Activated CD4-positive, alpha-beta T cell treated with anti-CD3 and anti-CD28 coated beads for 36 hours (primary cell): Measurements from ENCODE around the gene NLE1. TPM values are rescaled to one million over a fixed set of nuclear protein-coding genes. Genes with fewer than 3 reads are reported as not detected.
"Not testable (repeated sequence)": the region's sequence is repeated elsewhere in the genome, so short reads cannot be mapped to it uniquely, and the experiment has no call there.

Source experiments
- ATAC-seq: fragments of 200-7000 bp; cut with Tn5 transposase; one replicate; pipeline ENCODE4 v1.10.0; 2021; ENCODE audit warnings: mild to moderate bottlenecking, moderate library complexity
- CTCF ChIA-PET: fragments of 350-600 bp; sonication (Branson Sonifier 250); formaldehyde crosslinking; loops from one replicate; lab custom pipeline; 2021; ENCODE audit warnings: antibody characterized with exemption; lab: Charles Lee
- POLR2A ChIA-PET: fragments of 350-600 bp; sonication (Branson Sonifier 250); formaldehyde crosslinking; loops from one replicate; lab custom pipeline; 2021; ENCODE audit warnings: antibody characterized with exemption, inconsistent platforms; lab: Charles Lee
- DNase-seq: peaks from one replicate; pipeline ENCODE4 v3.0.0-alpha.2; 2020
- H3K27ac Mint-ChIP-seq: one replicate; pipeline ENCODE4 v1.8.0; 2021; ENCODE audit warnings: mixed read lengths
- H3K27me3 Mint-ChIP-seq: one replicate; pipeline ENCODE4 v1.8.0; 2021; ENCODE audit warnings: mixed read lengths
- H3K36me3 Mint-ChIP-seq: one replicate; pipeline ENCODE4 v1.8.0; 2021; ENCODE audit warnings: low read depth, mixed read lengths
- H3K4me1 Mint-ChIP-seq: one replicate; pipeline ENCODE4 v1.8.0; 2021; ENCODE audit warnings: mixed read lengths
- H3K4me3 Mint-ChIP-seq: one replicate; pipeline ENCODE4 v1.8.0; 2021; ENCODE audit warnings: mild to moderate bottlenecking, moderate library complexity, mixed read lengths
- H3K9me3 Mint-ChIP-seq: one replicate; pipeline ENCODE4 v1.8.0; 2021; ENCODE audit warnings: low read depth, mixed read lengths
- intact Hi-C, 2 experiments: fragments of 100-400 bp; cut with DNase I in 1 of 2; cut with micrococcal nuclease in 1 of 2; formaldehyde crosslinking; loops; one replicate each; pipeline versions ENCODE4 v1.14.2 to v1.15.1; 2022 to 2024; cut with DNase I, micrococcal nuclease
- total RNA-seq, 2 experiments: library from RNA; stranded (reverse); gene quantifications; one replicate each; pipeline ENCODE4 v1.2.3, GENCODE V29; 2021

Gene NLE1
- total RNA-seq, 2 experiments from 2014 or later: 38.1 to 40.6 TPM

GRCh38 chr17:35163886-35164285 lies 21.8 kb upstream of the NLE1 start:
- CTCF ChIA-PET: interaction anchor here (0.5 kb wide), 1 partner anchor 24 kb away, joined by 5 read pairs; no protein-coding TSS in a partner anchor
- no peaks in the 10 kb centered on the region for H3K9me3 Mint-ChIP-seq
- intact Hi-C loops: no loop called here
- no peak overlapping the region for H3K4me3 Mint-ChIP-seq
- POLR2A ChIA-PET: no interaction called here
- H3K27me3 Mint-ChIP-seq: no peaks in the 10 kb centered on the region
- H3K27ac Mint-ChIP-seq: no peak overlapping the region
- peaks cover 48% of the 10 kb centered on the region for H3K4me1 Mint-ChIP-seq
- no peak for ATAC-seq
- no peaks in the 10 kb centered on the region for H3K36me3 Mint-ChIP-seq
- DNase-seq: no peak

- intact Hi-C loops: no loop called here
- Mint-ChIP-seq H3K4me1 (peaks cover 48% of the 10 kb centered on the region), H3K27me3 (no peaks in the 10 kb centered on the region), H3K9me3 (no peaks in the 10 kb centered on the region), H3K36me3 (no peaks in the 10 kb centered on the region), H3K4me3 (no peak overlapping the region), H3K27ac (no peak overlapping the region)
- DNase-seq (no peak), ATAC-seq (no peak)
- CTCF ChIA-PET: interaction anchor here (0.8 to 1.2 kb wide), 2 partner anchors 16 to 375 kb away, joined by 3 to 5 read pairs; partner anchors contain the start of gene SLFN12L
- POLR2A ChIA-PET: no interaction called here
Observed at GRCh38 chr17:35162755-35163154, 20.7 kb upstream of the NLE1 start.

DNA sequence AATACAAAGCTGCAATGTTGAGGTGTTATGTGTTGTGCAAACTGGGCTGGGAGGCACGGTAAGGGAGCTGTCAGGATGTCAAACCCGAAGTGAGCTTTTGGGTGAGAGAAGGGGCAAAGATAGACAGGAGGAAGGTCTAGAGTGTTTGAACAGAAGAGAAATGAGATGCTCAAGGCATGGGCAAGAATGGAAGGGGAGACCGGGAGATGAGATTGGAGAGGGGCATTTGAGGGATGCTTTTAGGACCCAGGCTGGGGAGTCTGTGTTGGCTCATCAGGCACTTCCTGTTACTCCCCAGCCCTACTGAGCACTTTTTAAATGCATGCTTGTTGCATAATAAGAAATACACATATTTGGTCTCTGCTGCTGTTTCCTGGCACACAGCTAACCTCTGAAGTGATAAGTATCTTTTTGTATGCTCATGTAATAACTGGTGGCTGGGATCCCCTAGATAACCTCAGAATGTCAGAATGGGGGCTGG lies 19.2 kb upstream of the NLE1 start:
- no peaks in the 10 kb centered on the region for H3K36me3 Mint-ChIP-seq
- CTCF ChIA-PET: interaction anchor here (0.9 to 1.2 kb wide), 3 partner anchors 9 to 395 kb away, joined by 3 to 4 read pairs (median 3); no protein-coding TSS in a partner anchor
- H3K27me3 Mint-ChIP-seq: no peaks in the 10 kb centered on the region
- no peak for DNase-seq
- peak; percentile 47 for ATAC-seq
- no peaks in the 10 kb centered on the region for H3K9me3 Mint-ChIP-seq
- peak overlapping the region; percentile 57 for H3K27ac Mint-ChIP-seq
- intact Hi-C loops: no loop called here
- peak overlapping the region; percentile 13 for H3K4me3 Mint-ChIP-seq
- peaks cover 48% of the 10 kb centered on the region for H3K4me1 Mint-ChIP-seq
- POLR2A ChIA-PET: interaction anchor here (0.6 kb wide), 1 partner anchor 326 kb away, joined by 3 read pairs; no protein-coding TSS in a partner anchor

GRCh38 chr17:35160354-35161201 lies 18.5 kb upstream of the NLE1 start:
- peak; percentile 59 for DNase-seq
- intact Hi-C loops: no loop called here
- peak; percentile 65 for ATAC-seq
- ChIA-PET CTCF (interaction anchor here (0.6 to 1.2 kb wide), 6 partner anchors 10 to 395 kb away, joined by 3 to 4 read pairs (median 3); no protein-coding TSS in a partner anchor), POLR2A (interaction anchor here (0.6 to 0.7 kb wide), 2 partner anchors 209 to 327 kb away, joined by 3 to 4 read pairs; no protein-coding TSS in a partner anchor)
- Mint-ChIP-seq H3K36me3 (no peaks in the 10 kb centered on the region), H3K9me3 (no peaks in the 10 kb centered on the region), H3K27ac (peak overlapping the region; percentile 57), H3K27me3 (no peaks in the 10 kb centered on the region), H3K4me3 (peak overlapping the region; percentile 13), H3K4me1 (peaks cover 46% of the 10 kb centered on the region)

DNA sequence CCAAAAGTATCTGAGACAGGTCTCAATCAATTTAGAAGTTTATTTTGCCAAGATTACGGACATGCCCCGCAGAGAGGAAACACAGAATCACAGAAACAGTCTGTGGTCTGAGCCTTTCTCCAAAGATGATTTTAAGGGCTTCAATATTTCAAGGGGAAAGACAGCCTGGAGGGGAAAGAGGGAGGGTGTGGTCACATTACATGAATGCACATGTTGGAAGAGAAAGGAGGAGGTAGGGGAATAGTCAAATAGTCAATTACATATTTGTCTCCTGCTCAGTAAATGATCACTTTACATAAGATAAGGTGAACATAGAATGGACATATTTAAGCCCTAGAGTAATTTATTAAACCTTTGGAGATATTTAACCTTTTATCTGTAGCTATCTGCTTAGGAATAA lies 17.8 kb upstream of the NLE1 start:
- intact Hi-C loops: no loop called here
- H3K9me3 Mint-ChIP-seq: no peaks in the 10 kb centered on the region
- ATAC-seq: no peak
- H3K27me3 Mint-ChIP-seq: no peaks in the 10 kb centered on the region
- ChIA-PET CTCF (interaction anchor here (0.7 to 1.2 kb wide), 3 partner anchors 32 to 396 kb away, joined by 3 to 4 read pairs (median 3); no protein-coding TSS in a partner anchor), POLR2A (no interaction called here)
- H3K36me3 Mint-ChIP-seq: no peaks in the 10 kb centered on the region
- no peak for DNase-seq
- peak overlapping the region; percentile 10 for H3K27ac Mint-ChIP-seq
- H3K4me1 Mint-ChIP-seq: peaks cover 41% of the 10 kb centered on the region
- H3K4me3 Mint-ChIP-seq: no peak overlapping the region

DNA sequence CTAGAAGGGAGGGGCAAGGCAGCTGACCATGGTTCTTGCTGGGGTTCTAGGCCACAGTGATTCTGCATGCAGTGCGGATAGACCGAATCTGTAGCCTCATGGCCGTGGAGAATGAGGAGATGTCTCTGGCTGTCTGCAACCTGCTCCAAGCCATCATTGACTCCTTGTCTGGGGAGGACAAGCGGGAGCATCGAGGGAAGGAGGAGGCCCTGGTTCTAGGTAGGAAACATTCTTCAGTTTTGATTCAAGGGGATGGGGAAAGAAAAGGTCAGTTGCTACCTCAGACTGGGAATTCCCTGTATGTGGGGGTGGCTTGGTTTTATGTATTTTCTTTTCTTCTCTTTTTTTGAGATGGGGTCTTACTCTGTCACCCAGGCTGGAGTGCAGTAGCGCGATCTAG lies 13.1 kb upstream of the NLE1 start:
- Mint-ChIP-seq H3K27ac (no peak overlapping the region), H3K9me3 (no peaks in the 10 kb centered on the region), H3K4me3 (no peak overlapping the region), H3K27me3 (no peaks in the 10 kb centered on the region), H3K36me3 (no peaks in the 10 kb centered on the region), H3K4me1 (peaks cover 12% of the 10 kb centered on the region)
- no peak for ATAC-seq
- intact Hi-C loops: no loop called here
- ChIA-PET POLR2A (no interaction called here), CTCF (interaction anchor here (0.7 kb wide), 1 partner anchor 379 kb away, joined by 3 read pairs; no protein-coding TSS in a partner anchor)
- DNase-seq: no peak

DNA sequence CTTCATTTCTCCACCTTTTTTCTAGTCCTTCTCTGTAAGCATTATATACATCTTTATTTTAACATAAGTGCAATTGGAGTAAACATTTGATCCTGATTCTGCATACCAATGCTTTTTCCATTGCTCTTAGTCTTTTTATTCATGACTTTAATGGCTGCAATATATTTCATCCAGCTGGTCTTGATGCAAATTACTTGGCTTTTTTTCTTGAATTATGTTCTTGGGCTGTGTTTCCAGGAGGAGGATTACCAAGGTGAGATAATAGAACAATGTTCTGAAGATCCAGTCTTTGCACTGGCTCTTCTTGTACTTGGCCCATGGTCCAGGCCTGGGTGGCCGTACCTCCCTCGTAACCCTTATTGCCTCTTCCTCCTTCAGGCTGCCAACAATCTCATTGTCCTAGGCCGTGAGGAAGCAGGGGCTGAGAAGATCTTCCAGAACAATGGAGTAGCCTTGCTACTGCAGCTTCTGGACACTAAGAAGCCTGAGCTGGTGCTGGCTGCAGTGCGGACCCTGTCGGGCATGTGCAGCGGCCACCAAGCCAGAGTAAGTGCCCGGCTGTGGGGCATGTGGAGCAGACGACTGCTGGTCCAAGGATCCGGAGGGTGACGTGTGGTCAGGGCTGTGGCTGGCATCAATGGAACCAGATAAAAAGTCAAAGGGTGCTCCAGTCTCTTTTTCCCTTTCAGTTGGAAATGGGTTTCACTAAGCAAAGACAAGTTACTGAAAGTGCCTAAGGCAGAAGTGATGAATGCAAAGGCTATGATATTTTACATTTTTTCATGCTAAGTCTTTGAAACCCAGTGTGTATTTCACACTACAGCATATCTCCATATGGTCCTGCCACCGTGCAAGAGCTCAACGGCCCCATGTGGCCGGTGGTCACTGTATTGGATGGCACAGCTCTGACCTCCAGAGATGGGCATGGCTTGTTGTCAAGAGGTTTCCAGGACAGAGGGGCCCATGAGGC lies 12.4 kb upstream of the NLE1 start:
- Mint-ChIP-seq H3K27me3 (no peaks in the 10 kb centered on the region), H3K4me1 (peaks cover 6% of the 10 kb centered on the region), H3K36me3 (no peaks in the 10 kb centered on the region), H3K4me3 (no peak overlapping the region), H3K9me3 (no peaks in the 10 kb centered on the region), H3K27ac (no peak overlapping the region)
- ChIA-PET POLR2A (no interaction called here), CTCF (interaction anchor here (0.7 kb wide), 1 partner anchor 380 kb away, joined by 3 read pairs; no protein-coding TSS in a partner anchor)
- ATAC-seq (no peak), DNase-seq (no peak)
- intact Hi-C loops: no loop called here

- no peak overlapping the region for H3K4me3 Mint-ChIP-seq
- H3K36me3 Mint-ChIP-seq: no peaks in the 10 kb centered on the region
- H3K9me3 Mint-ChIP-seq: no peaks in the 10 kb centered on the region
- H3K27ac Mint-ChIP-seq: no peak overlapping the region
- POLR2A ChIA-PET: no interaction called here
- CTCF ChIA-PET: interaction anchor here (0.6 kb wide), 1 partner anchor 11 kb away, joined by 3 read pairs; no protein-coding TSS in a partner anchor
- DNase-seq: no peak
- ATAC-seq: no peak
- H3K4me1 Mint-ChIP-seq: no peaks in the 10 kb centered on the region
- H3K27me3 Mint-ChIP-seq: no peaks in the 10 kb centered on the region
- intact Hi-C loops: no loop called here
Observed at GRCh38 chr17:35152421-35153140, 10.5 kb upstream of the NLE1 start.

DNA sequence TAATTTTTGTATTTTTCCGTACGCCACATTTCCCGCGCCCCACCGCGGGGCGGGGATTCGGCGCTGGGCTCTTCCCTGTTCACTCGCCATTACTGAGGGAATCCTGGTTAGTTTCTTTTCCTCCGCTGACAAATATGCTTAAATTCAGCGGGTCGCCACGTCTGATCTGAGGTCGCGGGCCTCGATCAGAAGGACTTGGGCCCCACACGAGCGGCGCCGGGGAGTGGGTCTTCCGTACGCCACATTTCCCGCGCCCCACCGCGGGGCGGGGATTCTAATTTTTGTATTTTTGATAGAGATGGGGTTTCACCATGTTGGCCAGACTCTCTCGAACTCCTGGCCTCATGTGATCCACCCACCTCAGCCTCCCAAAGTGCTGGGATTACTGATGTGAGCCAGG lies 9.0 kb upstream of the NLE1 start:
- H3K36me3 Mint-ChIP-seq, H3K9me3 Mint-ChIP-seq, H3K4me1 Mint-ChIP-seq, H3K4me3 Mint-ChIP-seq, CTCF ChIA-PET, POLR2A ChIA-PET, H3K27me3 Mint-ChIP-seq, ATAC-seq, intact Hi-C loops, DNase-seq, H3K27ac Mint-ChIP-seq: not testable (repeated sequence)

DNA sequence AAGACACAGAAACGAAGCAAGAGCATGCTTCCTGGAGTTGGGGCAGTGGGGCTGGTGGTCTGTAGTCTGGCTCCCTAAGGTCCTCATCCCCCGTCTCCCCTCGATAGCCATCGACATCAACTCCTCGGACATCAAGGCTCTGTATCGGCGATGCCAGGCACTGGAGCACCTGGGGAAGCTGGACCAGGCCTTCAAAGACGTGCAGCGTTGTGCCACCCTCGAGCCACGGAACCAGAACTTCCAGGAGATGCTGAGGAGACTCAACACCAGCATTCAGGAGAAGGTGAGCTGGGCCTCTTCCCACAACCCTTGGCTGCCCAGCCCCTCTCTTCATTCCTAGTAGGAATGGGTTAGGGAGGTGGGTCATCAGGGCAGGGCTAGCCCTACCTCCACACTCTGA lies 7.8 kb upstream of the NLE1 start:
- ChIA-PET CTCF (interaction anchor here (1.0 kb wide), 1 partner anchor 15 kb away, joined by 3 read pairs; no protein-coding TSS in a partner anchor), POLR2A (no interaction called here)
- Mint-ChIP-seq H3K4me1 (no peaks in the 10 kb centered on the region), H3K4me3 (no peak overlapping the region), H3K27me3 (no peaks in the 10 kb centered on the region), H3K27ac (no peak overlapping the region), H3K9me3 (no peaks in the 10 kb centered on the region), H3K36me3 (no peaks in the 10 kb centered on the region)
- intact Hi-C loops: no loop called here
- DNase-seq: no peak
- ATAC-seq: no peak
